Spleen (tissue), 11 donors: ENCODE measurements around the gene POGZ. TPM values are rescaled to one million over a fixed set of nuclear protein-coding genes. Genes with fewer than 3 reads are reported as not detected.

Source experiments
- polyA plus RNA-seq, 3 donors: library from polyadenylated mRNA; stranded (reverse); fragments of 200-250 nt; gene quantifications; one replicate each; pipeline ENCODE4 v1.2.1, GENCODE V29; 2013
- small RNA-seq, 4 donors: library from RNA; depleted of rRNA; stranded (forward); fragments of <200 nt; gene quantifications; one replicate each; pipeline ENCODE3, GENCODE V24; 2016
- total RNA-seq, 7 donors: library from RNA; depleted of rRNA in 3 of 7; stranded (reverse); fragments of >200 nt in 3 of 7; fragmentation: NEBNext Ultra II Directional in 4 of 7; extraction: Animal tissue kit (Norgen Biotek cat#: 25700) in 4 of 7; gene quantifications; one replicate each; pipeline versions ENCODE4 v1.1.0 to v1.2.1, GENCODE V29; 2016 to 2021
- donor health status: healthy with polysubstance abuse.
- donor health status: DM: no; HTN: no; CAD: no; lungs with moderate emphysema.
- donor health status: DM: no; HTN: no; CAD: no.
- donor health status: Bipolar disorder and iron deficiency.
- donor health status: healthy.
- donor health status: DM: no; HTN: no; CAD: no.
- donor health status: DM: yes; HTN: yes; CAD: no.

The POGZ gene
- total and polyA plus RNA-seq, 10 donors, result 12.9 to 133 (median 82.6) TPM

Small RNAs within 50 kb of the gene (small RNA-seq; reads per million reads assigned to genes)
- gene RNY4P25, result 0.30 to 0.89 (median 0.47) reads per million in 4 donors

Other genes with a start within 250 kb of the POGZ start
- gene PSMD4, start 204.8 kb downstream of the POGZ start, total RNA-seq, result 100 to 1,000 TPM in 5 of 7 donors, 10 to 100 TPM in 2; 90.8 to 157 (median 121) TPM
- gene PSMD4, start 204.8 kb downstream of the POGZ start, polyA plus RNA-seq, result 100 to 1,000 TPM; 149 to 180 (median 156) TPM
- 10 to 100 TPM; 27.3 to 46.6 (median 33.4) TPM for gene ZNF687, start 177.2 kb downstream of the POGZ start, total RNA-seq
- 10 to 100 TPM in 1 of 3 donors, 1 to 10 TPM in 2; 9.1 to 17.7 (median 9.8) TPM for gene ZNF687, start 177.2 kb downstream of the POGZ start, polyA plus RNA-seq
- 10 to 100 TPM; 63.7 to 85.4 (median 69.5) TPM for gene PI4KB, start 132.1 kb downstream of the POGZ start, total RNA-seq
- gene PI4KB, start 132.1 kb downstream of the POGZ start, polyA plus RNA-seq, result 10 to 100 TPM; 25.6 to 41.4 (median 30.8) TPM
- 10 to 100 TPM; 75.9 to 96.1 (median 92.2) TPM for gene RFX5, start 112.2 kb downstream of the POGZ start, total RNA-seq
- 10 to 100 TPM; 30.8 to 57.8 (median 40.3) TPM for gene RFX5, start 112.2 kb downstream of the POGZ start, polyA plus RNA-seq
- 100 to 1,000 TPM in 2 of 7 donors, 10 to 100 TPM in 5; 56.1 to 114 (median 90.3) TPM for gene SELENBP1, start 86.8 kb downstream of the POGZ start, total RNA-seq
- 10 to 100 TPM; 17.3 to 77.8 (median 47.5) TPM for gene SELENBP1, start 86.8 kb downstream of the POGZ start, polyA plus RNA-seq
- 100 to 1,000 TPM; 184 to 219 (median 201) TPM for gene PSMB4, start 59.9 kb downstream of the POGZ start, total RNA-seq
- 100 to 1,000 TPM; 320 to 371 (median 354) TPM for gene PSMB4, start 59.9 kb downstream of the POGZ start, polyA plus RNA-seq
- under 1 TPM in 5 of 7 donors, not detected in 2; 0.23 to 0.87 (median 0.63) TPM for gene CGN, start 51.9 kb upstream of the POGZ start, total RNA-seq
- under 1 TPM; 0.09 to 0.26 (median 0.09) TPM for gene CGN, start 51.9 kb upstream of the POGZ start, polyA plus RNA-seq
- gene TUFT1, start 80.8 kb upstream of the POGZ start, total RNA-seq, result 1 to 10 TPM; 1.2 to 1.9 (median 1.5) TPM
- under 1 TPM; 0.67 to 0.90 (median 0.76) TPM for gene TUFT1, start 80.8 kb upstream of the POGZ start, polyA plus RNA-seq
- gene SNX27, start 152.6 kb upstream of the POGZ start, total RNA-seq, result 10 to 100 TPM; 40.4 to 69.6 (median 53.5) TPM
- 1 to 10 TPM; 3.1 to 9.0 (median 3.6) TPM for gene SNX27, start 152.6 kb upstream of the POGZ start, polyA plus RNA-seq